CD4-positive, alpha-beta T cell (primary cell): ENCODE measurements around the gene CDK11B. TPM values are rescaled to one million over a fixed set of nuclear protein-coding genes. Genes with fewer than 3 reads are reported as not detected.

Experiments
- ATAC-seq: fragments of 200-7000 bp; cut with Tn5 transposase; one replicate; pipeline ENCODE4 v1.10.0; 2022; ENCODE audit warnings: mild to moderate bottlenecking; ENCODE audit not compliant: poor library complexity
- CTCF ChIA-PET: fragments of 350-600 bp; sonication (Branson Sonifier 250); formaldehyde crosslinking; loops from one replicate; lab custom pipeline; 2021; ENCODE audit warnings: antibody characterized with exemption, inconsistent platforms; lab: Charles Lee
- POLR2A ChIA-PET: fragments of 350-600 bp; sonication (Branson Sonifier 250); formaldehyde crosslinking; loops from one replicate; lab custom pipeline; 2021; ENCODE audit warnings: antibody characterized with exemption, inconsistent platforms; lab: Charles Lee
- DNase-seq, 14 experiments: peaks; one replicate each; pipeline ENCODE4 v3.0.0-alpha.2; 2013 to 2020; ENCODE audit warnings: mixed read lengths in 2 of 14
- H3K27ac ChIP-seq, 2 donors: one replicate each; pipeline versions ENCODE4 v1.5.1 to v1.7.0; 2013; ENCODE audit warnings: low read length in 2 of 2, low read depth in 1 of 2, mild to moderate bottlenecking in 1 of 2
- H3K27me3 ChIP-seq, 2 experiments: 1 replicate in 1 of 2; 2 replicates in 1 of 2; pipeline versions ENCODE4 v1.6.1 to v1.7.0; 2013; ENCODE audit warnings: low read length in 2 of 2, control low read depth in 1 of 2, mild to moderate bottlenecking in 1 of 2, moderate library complexity in 1 of 2; ENCODE audit not compliant: insufficient read depth in 2 of 2, control insufficient read depth in 1 of 2
- H3K36me3 ChIP-seq: one replicate; pipeline ENCODE4 v1.6.1; 2013; ENCODE audit warnings: low read length, control low read depth; ENCODE audit not compliant: insufficient read depth
- H3K4me1 ChIP-seq: one replicate; pipeline ENCODE4 v1.6.1; 2013; ENCODE audit warnings: low read length, control low read depth; ENCODE audit not compliant: insufficient read depth
- H3K4me3 ChIP-seq: one replicate; pipeline ENCODE4 v1.5.1; 2013; ENCODE audit warnings: mild to moderate bottlenecking, low read length, moderate library complexity
- H3K9me3 ChIP-seq, 2 experiments: 1 replicate in 1 of 2; 2 replicates in 1 of 2; pipeline versions ENCODE4 v1.6.1 to v1.7.0; 2013; ENCODE audit warnings: low read length in 2 of 2, mild to moderate bottlenecking in 2 of 2, control low read depth in 1 of 2, moderate library complexity in 1 of 2; ENCODE audit not compliant: control insufficient read depth in 1 of 2, insufficient read depth in 1 of 2
- H3K27ac Mint-ChIP-seq: one replicate; pipeline ENCODE4 v1.8.0; 2020; ENCODE audit warnings: mixed read lengths
- H3K27me3 Mint-ChIP-seq: one replicate; pipeline ENCODE4 v1.8.0; 2021; ENCODE audit warnings: mixed read lengths
- H3K36me3 Mint-ChIP-seq: one replicate; pipeline ENCODE4 v1.8.0; 2021; ENCODE audit warnings: low read depth, mixed read lengths
- H3K4me1 Mint-ChIP-seq: one replicate; pipeline ENCODE4 v1.8.0; 2021; ENCODE audit warnings: low read depth, mixed read lengths
- H3K4me3 Mint-ChIP-seq: one replicate; pipeline ENCODE4 v1.8.0; 2020; ENCODE audit warnings: mild to moderate bottlenecking, mixed read lengths
- H3K9me3 Mint-ChIP-seq: one replicate; pipeline ENCODE4 v1.8.0; 2020; ENCODE audit warnings: mixed read lengths
- intact Hi-C, 2 experiments: fragments of 100-400 bp; cut with DNase I in 1 of 2; cut with micrococcal nuclease in 1 of 2; formaldehyde crosslinking; loops; one replicate each; pipeline versions ENCODE4 v1.15.1 to v1.9.0; 2023 to 2025; cut with DNase I, micrococcal nuclease
- total RNA-seq, 174 experiments: library from RNA in 2 of 174; stranded (reverse) in 2 of 174; gene quantifications; one replicate each; pipeline ENCODE4 v1.2.3 and lab custom pipeline; 2021 to 2026
- TF ChIP-seq, protein P1 (sequence below): fragments of 200-600 bp; IDR thresholded peaks from one replicate; pipeline ENCODE4 v1.8.0; 2022; ENCODE audit warnings: antibody characterized with exemption, mild to moderate bottlenecking

Gene CDK11B
- total RNA-seq, 2 experiments from 2014 or later = 49.8 to 52.0 TPM

DNA sequence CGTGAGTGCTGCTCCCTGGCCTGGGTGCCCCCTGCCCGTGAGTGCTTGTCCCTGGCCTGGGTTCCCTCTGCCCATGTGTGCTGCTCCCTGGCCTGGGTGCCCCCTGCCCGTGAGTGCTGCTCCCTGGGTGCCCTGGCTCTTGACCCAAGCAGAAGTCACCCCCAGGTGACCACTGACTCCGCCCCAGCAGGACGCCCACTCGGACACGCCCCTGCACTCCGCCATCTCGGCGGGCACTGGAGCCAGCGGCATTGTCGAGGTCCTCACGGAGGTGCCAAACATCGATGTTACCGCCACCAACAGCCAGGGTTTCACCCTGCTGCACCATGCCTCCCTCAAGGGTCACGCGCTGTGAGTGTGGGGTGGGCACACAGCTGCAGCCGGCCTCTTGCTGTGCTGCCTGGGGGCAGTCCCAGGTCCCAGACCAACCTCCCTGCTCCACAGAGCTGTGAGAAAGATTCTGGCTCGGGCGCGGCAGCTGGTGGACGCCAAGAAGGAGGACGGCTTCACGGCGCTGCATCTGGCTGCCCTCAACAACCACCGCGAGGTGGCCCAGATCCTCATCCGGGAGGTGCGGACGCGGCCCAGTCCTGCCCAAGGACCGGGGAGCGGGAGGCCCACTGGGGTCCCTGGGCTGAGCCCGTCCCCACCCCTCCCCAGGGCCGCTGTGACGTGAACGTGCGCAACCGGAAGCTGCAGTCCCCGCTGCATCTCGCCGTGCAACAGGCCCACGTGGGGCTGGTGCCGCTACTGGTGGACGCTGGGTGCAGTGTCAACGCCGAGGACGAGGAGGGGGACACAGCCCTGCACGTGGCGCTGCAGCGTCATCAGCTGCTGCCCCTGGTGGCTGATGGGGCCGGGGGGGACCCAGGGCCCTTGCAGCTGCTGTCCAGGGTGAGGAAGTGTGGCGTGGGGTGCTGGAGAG, 30.7 kb downstream of the CDK11B start:
- no peaks in the 10 kb centered on the region for H3K36me3 ChIP-seq
- H3K9me3 Mint-ChIP-seq = no peaks in the 10 kb centered on the region
- peaks cover 36% of the 10 kb centered on the region for H3K4me1 ChIP-seq
- ChIA-PET POLR2A (interaction anchor here (0.8 to 4.7 kb wide), 4 partner anchors 9 to 54 kb away, joined by 4 to 137 read pairs (median 12); partner anchors contain the start of genes MIB2 and SSU72), CTCF (interaction anchor here (1.2 kb wide), 1 partner anchor 281 kb away, joined by 3 read pairs; no protein-coding TSS in a partner anchor)
- H3K27me3 ChIP-seq = peaks cover 0 to 2% of the 10 kb centered on the region in 2 experiments
- peaks cover 9% of the 10 kb centered on the region for H3K4me1 Mint-ChIP-seq
- intact Hi-C loops = no loop called here
- no peak overlapping the region for H3K27ac ChIP-seq
- TF ChIP-seq, protein P1, sequence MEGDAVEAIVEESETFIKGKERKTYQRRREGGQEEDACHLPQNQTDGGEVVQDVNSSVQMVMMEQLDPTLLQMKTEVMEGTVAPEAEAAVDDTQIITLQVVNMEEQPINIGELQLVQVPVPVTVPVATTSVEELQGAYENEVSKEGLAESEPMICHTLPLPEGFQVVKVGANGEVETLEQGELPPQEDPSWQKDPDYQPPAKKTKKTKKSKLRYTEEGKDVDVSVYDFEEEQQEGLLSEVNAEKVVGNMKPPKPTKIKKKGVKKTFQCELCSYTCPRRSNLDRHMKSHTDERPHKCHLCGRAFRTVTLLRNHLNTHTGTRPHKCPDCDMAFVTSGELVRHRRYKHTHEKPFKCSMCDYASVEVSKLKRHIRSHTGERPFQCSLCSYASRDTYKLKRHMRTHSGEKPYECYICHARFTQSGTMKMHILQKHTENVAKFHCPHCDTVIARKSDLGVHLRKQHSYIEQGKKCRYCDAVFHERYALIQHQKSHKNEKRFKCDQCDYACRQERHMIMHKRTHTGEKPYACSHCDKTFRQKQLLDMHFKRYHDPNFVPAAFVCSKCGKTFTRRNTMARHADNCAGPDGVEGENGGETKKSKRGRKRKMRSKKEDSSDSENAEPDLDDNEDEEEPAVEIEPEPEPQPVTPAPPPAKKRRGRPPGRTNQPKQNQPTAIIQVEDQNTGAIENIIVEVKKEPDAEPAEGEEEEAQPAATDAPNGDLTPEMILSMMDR = no peak
- peak overlapping the region; percentile 33 for H3K27ac Mint-ChIP-seq
- peaks cover 5% of the 10 kb centered on the region for H3K27me3 Mint-ChIP-seq
- H3K4me3 ChIP-seq = peak overlapping the region; percentile 30
- DNase-seq = peak in 1 of 14 experiments; percentile 56
- no peak for ATAC-seq
- peak overlapping the region; percentile 45 for H3K4me3 Mint-ChIP-seq
- peaks cover 3% of the 10 kb centered on the region for H3K36me3 Mint-ChIP-seq
- H3K9me3 ChIP-seq = no peaks in the 10 kb centered on the region

DNA sequence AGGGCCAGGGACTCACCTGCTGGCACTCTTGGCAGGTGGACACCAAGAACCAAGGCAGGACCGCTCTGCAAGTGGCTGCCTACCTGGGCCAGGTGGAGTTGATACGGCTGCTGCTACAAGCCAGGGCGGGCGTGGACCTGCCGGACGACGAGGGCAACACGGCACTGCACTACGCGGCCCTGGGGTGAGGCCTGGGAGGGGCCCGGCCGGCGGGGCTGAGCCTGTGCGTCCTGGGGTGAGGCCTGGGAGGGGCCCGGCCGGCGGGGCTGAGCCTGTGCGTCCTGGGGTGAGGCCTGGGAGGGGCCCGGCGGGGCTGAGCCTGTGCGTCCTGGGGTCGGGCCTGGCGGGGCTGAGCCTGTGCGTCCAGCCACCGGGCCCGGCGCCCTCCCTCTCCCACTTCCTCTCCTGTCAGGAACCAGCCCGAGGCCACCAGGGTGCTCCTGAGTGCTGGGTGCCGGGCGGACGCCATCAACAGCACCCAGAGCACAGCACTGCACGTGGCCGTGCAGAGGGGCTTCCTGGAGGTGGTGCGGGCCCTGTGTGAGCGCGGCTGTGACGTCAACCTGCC, 31.5 kb downstream of the CDK11B start:
- POLR2A ChIA-PET = interaction anchor here (3.1 to 4.7 kb wide), 2 partner anchors 12 to 13 kb away, joined by 12 to 137 read pairs; partner anchors contain the start of gene MIB2
- DNase-seq = peak in 1 of 14 experiments; percentile 49
- H3K36me3 Mint-ChIP-seq = peaks cover 3% of the 10 kb centered on the region
- peaks cover 5% of the 10 kb centered on the region for H3K27me3 Mint-ChIP-seq
- Histone ChIP-seq H3K27ac (no peak overlapping the region), H3K4me3 (no peak overlapping the region), H3K4me1 (peaks cover 36% of the 10 kb centered on the region), H3K9me3 (no peaks in the 10 kb centered on the region), H3K36me3 (no peaks in the 10 kb centered on the region), H3K27me3 (peaks cover 0 to 2% of the 10 kb centered on the region in 2 experiments)
- no peak for ATAC-seq
- H3K9me3 Mint-ChIP-seq = no peaks in the 10 kb centered on the region
- H3K4me1 Mint-ChIP-seq = peaks cover 9% of the 10 kb centered on the region
- CTCF ChIA-PET = no interaction called here
- TF ChIP-seq, protein P1 = no peak
- H3K27ac Mint-ChIP-seq = no peak overlapping the region
- intact Hi-C loops = no loop called here
- no peak overlapping the region for H3K4me3 Mint-ChIP-seq

DNA sequence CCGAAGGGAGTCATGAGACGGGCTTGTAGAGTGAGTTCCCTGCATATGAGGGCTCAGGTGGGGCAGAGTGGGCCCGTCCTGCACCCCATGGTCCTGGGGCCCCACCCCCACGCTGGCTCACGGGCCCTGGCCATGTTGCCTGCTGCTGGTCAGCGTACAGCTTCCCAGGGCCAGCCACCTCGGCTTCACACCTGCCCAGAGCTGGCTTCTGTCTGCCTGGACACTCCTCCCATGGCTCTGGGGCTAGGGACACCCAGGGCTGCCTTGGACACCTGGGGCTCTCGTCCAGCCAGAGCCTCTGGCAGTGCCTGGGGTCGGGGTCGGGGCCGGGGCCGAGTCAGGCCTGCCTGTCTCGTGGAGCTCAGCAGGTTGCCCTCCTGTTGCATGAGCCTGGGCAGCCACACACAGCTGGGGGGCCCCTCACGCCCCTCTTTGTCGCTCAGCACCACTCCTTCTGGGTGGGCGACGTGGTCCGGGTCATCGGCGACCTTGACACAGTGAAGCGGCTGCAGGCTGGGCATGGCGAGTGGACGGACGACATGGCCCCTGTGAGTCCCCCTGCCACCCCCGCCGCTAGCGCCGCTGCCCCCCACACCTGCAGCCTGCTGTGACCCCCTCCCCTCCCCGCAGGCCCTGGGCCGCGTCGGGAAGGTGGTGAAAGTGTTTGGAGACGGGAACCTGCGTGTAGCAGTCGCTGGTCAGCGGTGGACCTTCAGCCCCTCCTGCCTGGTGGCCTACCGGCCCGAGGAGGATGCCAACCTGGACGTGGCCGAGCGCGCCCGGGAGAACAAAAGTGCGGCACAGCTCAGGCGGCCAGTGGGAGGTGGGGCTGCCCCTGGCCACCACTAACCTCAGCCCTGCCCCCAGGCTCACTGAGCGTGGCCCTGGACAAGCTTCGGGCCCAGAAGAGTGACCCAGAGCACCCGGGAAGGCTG, 32.3 kb downstream of the CDK11B start:
- peaks cover 9% of the 10 kb centered on the region for H3K4me1 Mint-ChIP-seq
- Histone ChIP-seq H3K36me3 (no peaks in the 10 kb centered on the region), H3K4me3 (no peak overlapping the region), H3K4me1 (peaks cover 30% of the 10 kb centered on the region), H3K27me3 (no peaks in the 10 kb centered on the region), H3K27ac (no peak overlapping the region), H3K9me3 (no peaks in the 10 kb centered on the region)
- H3K4me3 Mint-ChIP-seq = no peak overlapping the region
- TF ChIP-seq, protein P1 = no peak
- H3K9me3 Mint-ChIP-seq = no peaks in the 10 kb centered on the region
- H3K36me3 Mint-ChIP-seq = peaks cover 3% of the 10 kb centered on the region
- ChIA-PET CTCF (no interaction called here), POLR2A (interaction anchor here (3.1 kb wide), 1 partner anchor 11 kb away, joined by 12 read pairs; the partner anchor contains the start of gene MIB2)
- H3K27me3 Mint-ChIP-seq = peaks cover 5% of the 10 kb centered on the region
- H3K27ac Mint-ChIP-seq = no peak overlapping the region
- DNase-seq (peak in 1 of 14 experiments; percentile 39), ATAC-seq (no peak)
- intact Hi-C loops = no loop called here
